Medulla oblongata (tissue), 1 donor: ENCODE data around the gene HRH1.
"Not testable (repeated sequence)": the region's sequence is repeated elsewhere in the genome, so short reads cannot be mapped to it uniquely, and the experiment has no call there.

Source experiments
- DNase-seq: peaks from one replicate; pipeline ENCODE4 v3.0.0-alpha.2; 2015; ENCODE audit errors: extremely low spot score

Gene HRH1

GRCh38 chr3:11172096-11172690, 17.9 kb downstream of the HRH1 start:
- DNase-seq: no peak

GRCh38 chr3:11173828-11174465, 19.7 kb downstream of the HRH1 start:
- no peak for DNase-seq

GRCh38 chr3:11178421-11178820, 24.1 kb downstream of the HRH1 start:
- DNase-seq: no peak

- DNase-seq: not testable (repeated sequence)
Observed at GRCh38 chr3:11184328-11184969, 30.2 kb downstream of the HRH1 start.

- no peak for DNase-seq
Observed at GRCh38 chr3:11185144-11185543, 30.9 kb downstream of the HRH1 start.

- no peak for DNase-seq
Observed at GRCh38 chr3:11185564-11186317, 31.4 kb downstream of the HRH1 start.

- DNase-seq: no peak
Observed at GRCh38 chr3:11186318-11186692, 32.0 kb downstream of the HRH1 start.

GRCh38 chr3:11186771-11187191, 32.5 kb downstream of the HRH1 start:
- no peak for DNase-seq

- no peak for DNase-seq
Observed at GRCh38 chr3:11187681-11188080, 33.4 kb downstream of the HRH1 start.

- DNase-seq: no peak
Observed at GRCh38 chr3:11188231-11188630, 33.9 kb downstream of the HRH1 start.

GRCh38 chr3:11195201-11195600, 40.9 kb downstream of the HRH1 start:
- no peak for DNase-seq

- DNase-seq: peak; percentile 6
Observed at GRCh38 chr3:11195721-11196332, 41.5 kb downstream of the HRH1 start.

GRCh38 chr3:11197484-11197883, 43.2 kb downstream of the HRH1 start:
- no peak for DNase-seq

- no peak for DNase-seq
Observed at GRCh38 chr3:11198070-11198469, 43.8 kb downstream of the HRH1 start.

GRCh38 chr3:11198495-11198894, 44.2 kb downstream of the HRH1 start:
- DNase-seq: no peak

- no peak for DNase-seq
Observed at GRCh38 chr3:11199902-11200845, 45.9 kb downstream of the HRH1 start.

- no peak for DNase-seq
Observed at GRCh38 chr3:11201251-11202019, 47.1 kb downstream of the HRH1 start.

GRCh38 chr3:11203961-11204360, 49.7 kb downstream of the HRH1 start:
- no peak for DNase-seq

- DNase-seq: no peak
Observed at GRCh38 chr3:11204697-11205348, 50.5 kb downstream of the HRH1 start.

GRCh38 chr3:11205881-11206280, 51.6 kb downstream of the HRH1 start:
- DNase-seq: not testable (repeated sequence)
